GM21526 (cell line): ENCODE data around the gene SMPD3.

ENCODE experiments used
- ATAC-seq: cut with Tn5 transposase; IDR thresholded peaks from one replicate; pipeline ENCODE4 v1.9.1; 2021; ENCODE audit warnings: moderate library complexity; ENCODE audit not compliant: unreplicated experiment, low FRiP score

The SMPD3 gene

GRCh38 chr16:68473358-68474070, 25.2 kb upstream of the SMPD3 start:
- no peak for ATAC-seq

GRCh38 chr16:68472581-68472980, 24.3 kb upstream of the SMPD3 start:
- ATAC-seq: no peak

GRCh38 chr16:68470461-68471150, 22.3 kb upstream of the SMPD3 start:
- ATAC-seq: peak; percentile 78

- ATAC-seq: peak; percentile 14
Observed at GRCh38 chr16:68469796-68470460, 21.6 kb upstream of the SMPD3 start.

- ATAC-seq: no peak
Observed at GRCh38 chr16:68468842-68469241, 20.5 kb upstream of the SMPD3 start.

GRCh38 chr16:68466174-68466573, 17.9 kb upstream of the SMPD3 start:
- ATAC-seq: no peak

- ATAC-seq: no peak
Observed at GRCh38 chr16:68463904-68464303, 15.6 kb upstream of the SMPD3 start.

- ATAC-seq: no peak
Observed at GRCh38 chr16:68460067-68460466, 11.8 kb upstream of the SMPD3 start.

GRCh38 chr16:68459457-68459856, 11.1 kb upstream of the SMPD3 start:
- ATAC-seq: no peak

- ATAC-seq: no peak
Observed at GRCh38 chr16:68458551-68458950, 10.2 kb upstream of the SMPD3 start.

- no peak for ATAC-seq
Observed at GRCh38 chr16:68458101-68458500, 9.8 kb upstream of the SMPD3 start.

- ATAC-seq: no peak
Observed at GRCh38 chr16:68455631-68456030, 7.3 kb upstream of the SMPD3 start.

- no peak for ATAC-seq
Observed at GRCh38 chr16:68454920-68455435, 6.7 kb upstream of the SMPD3 start.

GRCh38 chr16:68453816-68454215, 5.5 kb upstream of the SMPD3 start:
- ATAC-seq: no peak

- ATAC-seq: no peak
Observed at GRCh38 chr16:68452176-68452575, 3.9 kb upstream of the SMPD3 start.

- ATAC-seq: no peak
Observed at GRCh38 chr16:68451676-68452075, 3.4 kb upstream of the SMPD3 start.

GRCh38 chr16:68450741-68451255, 2.5 kb upstream of the SMPD3 start:
- no peak for ATAC-seq

- peak; percentile 11 for ATAC-seq
Observed at GRCh38 chr16:68447653-68448359, 502 bp downstream of the SMPD3 start.

- no peak for ATAC-seq
Observed at GRCh38 chr16:68446681-68447652, 1.3 kb downstream of the SMPD3 start.
